OCI-M2 (cell line): Measurements from ENCODE around the gene RHOA.
"Not testable (repeated sequence)": the region's sequence is repeated elsewhere in the genome, so short reads cannot be mapped to it uniquely, and the experiment has no call there.

ENCODE experiments used
- DNase-seq: peaks from one replicate; lab custom pipeline; 2025; ENCODE audit not compliant: unreplicated experiment; lab: John Stamatoyannopoulos, UW

The RHOA gene

GRCh38 chr3:49333091-49333490, 78.7 kb downstream of the RHOA start:
- no peak for DNase-seq

- DNase-seq, result no peak
Observed at GRCh38 chr3:49329186-49329585, 82.6 kb downstream of the RHOA start.

GRCh38 chr3:49328350-49328749, 83.4 kb downstream of the RHOA start:
- not testable (repeated sequence) for DNase-seq

GRCh38 chr3:49327485-49327884, 84.3 kb downstream of the RHOA start:
- no peak for DNase-seq

- no peak for DNase-seq
Observed at GRCh38 chr3:49324768-49325167, 87.0 kb downstream of the RHOA start.

GRCh38 chr3:49316696-49317457, 94.9 kb downstream of the RHOA start:
- DNase-seq, result no peak

GRCh38 chr3:49313896-49314688, 97.7 kb downstream of the RHOA start:
- no peak for DNase-seq

- no peak for DNase-seq
Observed at GRCh38 chr3:49311283-49311682, 100.5 kb downstream of the RHOA start.

- no peak for DNase-seq
Observed at GRCh38 chr3:49310677-49311076, 101.1 kb downstream of the RHOA start.
